ENCODE measurements around the gene MACROH2A1.

GRCh38 chr5:135372654-135373381 is 26.2 kb downstream of the MACROH2A1 start:
- TF ChIP-seq CTCF (IDR thresholded peaks at IDR 0.05; ENCODE audit: borderline replicate concordance, extremely low read depth, low read length, poor library complexity, severe bottlenecking) (no peak), EZH2 (IDR thresholded peaks at IDR 0.05; ENCODE audit: borderline replicate concordance, low read depth, low read length, severe bottlenecking) (no peak)

All from DND-41 (cell line).